Measurements from ENCODE around the gene GDE1. TPM values are rescaled to one million over a fixed set of nuclear protein-coding genes. Genes with fewer than 3 reads are reported as not detected.

The GDE1 gene
- total and polyA plus RNA-seq, 4 donors = 14.8 to 39.1 (median 23.6) TPM

DNA sequence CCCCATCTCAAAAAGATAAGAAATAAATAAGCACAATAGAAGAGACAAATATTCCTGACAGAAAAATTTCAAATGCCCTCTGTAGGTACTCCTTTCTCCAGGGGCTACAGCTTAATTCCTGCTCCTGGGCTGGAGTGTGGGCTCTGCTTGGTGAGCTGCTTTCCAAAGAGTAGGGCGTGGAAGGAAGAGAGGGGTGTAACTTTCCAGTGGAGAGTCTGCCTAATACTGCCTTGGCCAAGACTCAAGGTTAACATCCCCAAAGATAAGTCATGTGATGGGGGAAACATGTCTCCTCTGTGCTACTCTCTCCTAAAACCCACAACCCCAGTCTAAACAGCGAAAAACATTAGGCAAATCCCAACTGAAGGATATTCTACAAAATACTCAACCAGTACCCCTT, 61.5 kb downstream of the GDE1 start:
- Histone ChIP-seq H3K4me1 (ENCODE audit: control insufficient read depth in 4 of 4, insufficient read depth in 4 of 4, low read length in 3 of 4) (no peaks in the 10 kb centered on the region), H3K27me3 (ENCODE audit: control insufficient read depth in 4 of 4, insufficient read depth in 4 of 4, low read length in 3 of 4) (peaks cover 0 to 5% (median 0%) of the 10 kb centered on the region in 4 donors), H3K9me3 (ENCODE audit: control insufficient read depth in 4 of 4, low read length in 3 of 4) (no peaks in the 10 kb centered on the region), H3K27ac (ENCODE audit: low read depth in 1 of 2, low read length in 2 of 2) (no peak overlapping the region), H3K9ac (ENCODE audit: low read depth in 1 of 2, low read length in 2 of 2) (no peak overlapping the region), H3K36me3 (ENCODE audit: control insufficient read depth in 4 of 4, insufficient read depth in 3 of 4, low read depth in 1 of 4, low read length in 3 of 4) (no peaks in the 10 kb centered on the region), H3K4me3 (ENCODE audit: low read depth in 1 of 3, low read length in 3 of 3) (no peak overlapping the region)
- TF ChIP-seq, protein P1, sequence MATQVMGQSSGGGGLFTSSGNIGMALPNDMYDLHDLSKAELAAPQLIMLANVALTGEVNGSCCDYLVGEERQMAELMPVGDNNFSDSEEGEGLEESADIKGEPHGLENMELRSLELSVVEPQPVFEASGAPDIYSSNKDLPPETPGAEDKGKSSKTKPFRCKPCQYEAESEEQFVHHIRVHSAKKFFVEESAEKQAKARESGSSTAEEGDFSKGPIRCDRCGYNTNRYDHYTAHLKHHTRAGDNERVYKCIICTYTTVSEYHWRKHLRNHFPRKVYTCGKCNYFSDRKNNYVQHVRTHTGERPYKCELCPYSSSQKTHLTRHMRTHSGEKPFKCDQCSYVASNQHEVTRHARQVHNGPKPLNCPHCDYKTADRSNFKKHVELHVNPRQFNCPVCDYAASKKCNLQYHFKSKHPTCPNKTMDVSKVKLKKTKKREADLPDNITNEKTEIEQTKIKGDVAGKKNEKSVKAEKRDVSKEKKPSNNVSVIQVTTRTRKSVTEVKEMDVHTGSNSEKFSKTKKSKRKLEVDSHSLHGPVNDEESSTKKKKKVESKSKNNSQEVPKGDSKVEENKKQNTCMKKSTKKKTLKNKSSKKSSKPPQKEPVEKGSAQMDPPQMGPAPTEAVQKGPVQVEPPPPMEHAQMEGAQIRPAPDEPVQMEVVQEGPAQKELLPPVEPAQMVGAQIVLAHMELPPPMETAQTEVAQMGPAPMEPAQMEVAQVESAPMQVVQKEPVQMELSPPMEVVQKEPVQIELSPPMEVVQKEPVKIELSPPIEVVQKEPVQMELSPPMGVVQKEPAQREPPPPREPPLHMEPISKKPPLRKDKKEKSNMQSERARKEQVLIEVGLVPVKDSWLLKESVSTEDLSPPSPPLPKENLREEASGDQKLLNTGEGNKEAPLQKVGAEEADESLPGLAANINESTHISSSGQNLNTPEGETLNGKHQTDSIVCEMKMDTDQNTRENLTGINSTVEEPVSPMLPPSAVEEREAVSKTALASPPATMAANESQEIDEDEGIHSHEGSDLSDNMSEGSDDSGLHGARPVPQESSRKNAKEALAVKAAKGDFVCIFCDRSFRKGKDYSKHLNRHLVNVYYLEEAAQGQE (IDR thresholded peaks at IDR 0.05) = no peak
- TF ChIP-seq, protein P2, sequence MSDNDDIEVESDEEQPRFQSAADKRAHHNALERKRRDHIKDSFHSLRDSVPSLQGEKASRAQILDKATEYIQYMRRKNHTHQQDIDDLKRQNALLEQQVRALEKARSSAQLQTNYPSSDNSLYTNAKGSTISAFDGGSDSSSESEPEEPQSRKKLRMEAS (IDR thresholded peaks at IDR 0.05) = no peak
- TF ChIP-seq RXRA (IDR thresholded peaks at IDR 0.05) (no peak), SP1 (IDR thresholded peaks at IDR 0.05) (no peak), FOXA1 (IDR thresholded peaks at IDR 0.05) (no peak), RAD21 (IDR thresholded peaks at IDR 0.05) (no peak), EGR1 (IDR thresholded peaks at IDR 0.05; ENCODE audit: low read depth in 2 of 2) (no peak), FOXA2 (IDR thresholded peaks at IDR 0.05) (no peak), TAF1 (conservative IDR thresholded peaks at IDR 0.05) (no peak), YY1 (IDR thresholded peaks at IDR 0.05) (no peak), NR2F2 (IDR thresholded peaks at IDR 0.05) (no peak)
- TF ChIP-seq, protein P3, sequence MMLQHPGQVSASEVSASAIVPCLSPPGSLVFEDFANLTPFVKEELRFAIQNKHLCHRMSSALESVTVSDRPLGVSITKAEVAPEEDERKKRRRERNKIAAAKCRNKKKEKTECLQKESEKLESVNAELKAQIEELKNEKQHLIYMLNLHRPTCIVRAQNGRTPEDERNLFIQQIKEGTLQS (IDR thresholded peaks at IDR 0.05) = no peak
- DNase-seq (ENCODE audit: low spot score) = no peak
- 86% methylated on average over 2 of the region's 2 CpGs for WGBS

DNA sequence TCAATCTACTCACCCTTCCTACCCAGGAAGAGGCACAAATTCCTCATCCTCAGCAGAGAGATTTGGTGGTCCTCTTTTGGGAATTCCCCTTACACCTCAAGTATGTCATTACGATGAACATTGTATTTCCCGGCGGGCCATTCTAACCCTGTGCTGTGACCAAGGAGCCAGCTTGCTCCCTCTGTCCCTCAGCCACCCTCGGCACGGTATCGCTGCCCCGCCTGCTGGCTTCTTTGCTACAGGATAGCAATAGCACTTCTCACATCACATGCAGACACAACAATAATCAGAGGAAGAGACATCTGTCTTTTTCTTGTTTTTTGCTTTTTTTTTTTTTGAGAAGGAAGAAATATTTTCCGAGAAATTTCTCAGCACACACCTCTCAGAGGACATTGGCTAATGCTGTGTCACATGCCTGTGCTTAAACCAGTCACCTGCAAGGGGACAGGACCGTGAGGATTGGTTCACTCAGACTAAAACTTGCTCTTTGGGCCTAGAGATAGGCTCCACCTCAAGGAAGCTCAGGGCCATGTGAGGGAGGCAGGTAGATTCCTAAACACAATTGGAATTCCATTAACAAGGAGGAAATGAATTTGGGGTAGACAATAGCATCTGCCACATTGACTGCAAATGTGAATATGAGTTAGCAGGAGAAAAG, 63.0 kb downstream of the GDE1 start:
- no peak for DNase-seq (ENCODE audit: low spot score)
- Histone ChIP-seq H3K9me3 (ENCODE audit: control insufficient read depth in 4 of 4, low read length in 3 of 4) (no peaks in the 10 kb centered on the region), H3K36me3 (ENCODE audit: control insufficient read depth in 4 of 4, insufficient read depth in 3 of 4, low read depth in 1 of 4, low read length in 3 of 4) (no peaks in the 10 kb centered on the region), H3K4me3 (ENCODE audit: low read depth in 1 of 3, low read length in 3 of 3) (no peak overlapping the region), H3K27ac (ENCODE audit: low read depth in 1 of 2, low read length in 2 of 2) (no peak overlapping the region), H3K27me3 (ENCODE audit: control insufficient read depth in 4 of 4, insufficient read depth in 4 of 4, low read length in 3 of 4) (peaks cover 0 to 5% (median 0%) of the 10 kb centered on the region in 4 donors), H3K9ac (ENCODE audit: low read depth in 1 of 2, low read length in 2 of 2) (no peak overlapping the region), H3K4me1 (ENCODE audit: control insufficient read depth in 4 of 4, insufficient read depth in 4 of 4, low read length in 3 of 4) (no peaks in the 10 kb centered on the region)
- TF ChIP-seq, protein P2 (IDR thresholded peaks at IDR 0.05) = no peak
- TF ChIP-seq HNF4G (IDR thresholded peaks at IDR 0.05) (no peak), HNF4A (conservative IDR thresholded peaks at IDR 0.05) (no peak), RXRA (IDR thresholded peaks at IDR 0.05) (no peak), FOXA1 (IDR thresholded peaks at IDR 0.05) (no peak), YY1 (IDR thresholded peaks at IDR 0.05) (no peak), GABPA (IDR thresholded peaks at IDR 0.05 in 1 of 2, conservative IDR thresholded peaks at IDR 0.05 in 1 of 2) (no peak), SP1 (IDR thresholded peaks at IDR 0.05) (no peak), FOXA2 (IDR thresholded peaks at IDR 0.05) (no peak), NR2F2 (IDR thresholded peaks at IDR 0.05) (no peak), TAF1 (conservative IDR thresholded peaks at IDR 0.05) (no peak), JUND (IDR thresholded peaks at IDR 0.05) (no peak), EGR1 (IDR thresholded peaks at IDR 0.05; ENCODE audit: low read depth in 2 of 2) (no peak)
- TF ChIP-seq, protein P4, sequence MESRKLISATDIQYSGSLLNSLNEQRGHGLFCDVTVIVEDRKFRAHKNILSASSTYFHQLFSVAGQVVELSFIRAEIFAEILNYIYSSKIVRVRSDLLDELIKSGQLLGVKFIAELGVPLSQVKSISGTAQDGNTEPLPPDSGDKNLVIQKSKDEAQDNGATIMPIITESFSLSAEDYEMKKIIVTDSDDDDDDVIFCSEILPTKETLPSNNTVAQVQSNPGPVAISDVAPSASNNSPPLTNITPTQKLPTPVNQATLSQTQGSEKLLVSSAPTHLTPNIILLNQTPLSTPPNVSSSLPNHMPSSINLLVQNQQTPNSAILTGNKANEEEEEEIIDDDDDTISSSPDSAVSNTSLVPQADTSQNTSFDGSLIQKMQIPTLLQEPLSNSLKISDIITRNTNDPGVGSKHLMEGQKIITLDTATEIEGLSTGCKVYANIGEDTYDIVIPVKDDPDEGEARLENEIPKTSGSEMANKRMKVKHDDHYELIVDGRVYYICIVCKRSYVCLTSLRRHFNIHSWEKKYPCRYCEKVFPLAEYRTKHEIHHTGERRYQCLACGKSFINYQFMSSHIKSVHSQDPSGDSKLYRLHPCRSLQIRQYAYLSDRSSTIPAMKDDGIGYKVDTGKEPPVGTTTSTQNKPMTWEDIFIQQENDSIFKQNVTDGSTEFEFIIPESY (IDR thresholded peaks at IDR 0.05) = no peak
- TF ChIP-seq, protein P5, sequence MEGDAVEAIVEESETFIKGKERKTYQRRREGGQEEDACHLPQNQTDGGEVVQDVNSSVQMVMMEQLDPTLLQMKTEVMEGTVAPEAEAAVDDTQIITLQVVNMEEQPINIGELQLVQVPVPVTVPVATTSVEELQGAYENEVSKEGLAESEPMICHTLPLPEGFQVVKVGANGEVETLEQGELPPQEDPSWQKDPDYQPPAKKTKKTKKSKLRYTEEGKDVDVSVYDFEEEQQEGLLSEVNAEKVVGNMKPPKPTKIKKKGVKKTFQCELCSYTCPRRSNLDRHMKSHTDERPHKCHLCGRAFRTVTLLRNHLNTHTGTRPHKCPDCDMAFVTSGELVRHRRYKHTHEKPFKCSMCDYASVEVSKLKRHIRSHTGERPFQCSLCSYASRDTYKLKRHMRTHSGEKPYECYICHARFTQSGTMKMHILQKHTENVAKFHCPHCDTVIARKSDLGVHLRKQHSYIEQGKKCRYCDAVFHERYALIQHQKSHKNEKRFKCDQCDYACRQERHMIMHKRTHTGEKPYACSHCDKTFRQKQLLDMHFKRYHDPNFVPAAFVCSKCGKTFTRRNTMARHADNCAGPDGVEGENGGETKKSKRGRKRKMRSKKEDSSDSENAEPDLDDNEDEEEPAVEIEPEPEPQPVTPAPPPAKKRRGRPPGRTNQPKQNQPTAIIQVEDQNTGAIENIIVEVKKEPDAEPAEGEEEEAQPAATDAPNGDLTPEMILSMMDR (IDR thresholded peaks at IDR 0.05; ENCODE audit: low read depth, low read length, missing input control) = no peak
- TF ChIP-seq, protein P3 (IDR thresholded peaks at IDR 0.05) = no peak
- WGBS = 91% methylated on average over 9 of the region's 9 CpGs
